Left ventricle myocardium inferior (tissue), 1 donor: ENCODE results near the gene TMED6. TPM values are rescaled to one million over a fixed set of nuclear protein-coding genes. Genes with fewer than 3 reads are reported as not detected.

Source experiments
- DNase-seq: peaks from one replicate; pipeline ENCODE4 v3.0.0-alpha.2; 2020
- H3K27ac ChIP-seq: fragments of 200-600 bp; replicated peaks from 2 replicates; pipeline ENCODE4 v1.8.0; 2021
- H3K27me3 ChIP-seq: fragments of 200-600 bp; 2 replicates; pipeline ENCODE4 v1.8.0; 2021; ENCODE audit warnings: low read depth
- H3K36me3 ChIP-seq: fragments of 200-600 bp; 2 replicates; pipeline ENCODE4 v1.8.0; 2021
- H3K4me1 ChIP-seq: fragments of 200-600 bp; 2 replicates; pipeline ENCODE4 v1.8.0; 2021
- H3K4me3 ChIP-seq: fragments of 200-600 bp; 2 replicates; pipeline ENCODE4 v1.8.0; 2021; ENCODE audit warnings: mild to moderate bottlenecking, moderate library complexity
- H3K9me3 ChIP-seq: fragments of 200-600 bp; replicated peaks from 2 replicates; pipeline ENCODE4 v1.8.0; 2021
- CTCF ChIP-seq: fragments of 200-600 bp; IDR thresholded peaks from 2 replicates; pipeline ENCODE4 v1.8.0; 2021; ENCODE audit warnings: antibody characterized with exemption, mild to moderate bottlenecking, borderline replicate concordance
- intact Hi-C: fragments of 100-400 bp; cut with micrococcal nuclease; formaldehyde crosslinking; loops from one replicate; pipeline ENCODE4 v1.11.0; 2022
- total RNA-seq: library from RNA; stranded (reverse); fragmentation: NEBNext Ultra II Directional; extraction: Animal tissue kit (Norgen Biotek cat#: 25700); gene quantifications from one replicate; pipeline ENCODE4 v1.2.1, GENCODE V29; 2021
- donor health status: DM: no; HTN: yes; CAD: no; lungs with severe emphysema.

The TMED6 gene
- total RNA-seq, 1 donor from 2014 or later = not detected

- Histone ChIP-seq H3K27ac (no peak overlapping the region), H3K9me3 (no peaks in the 10 kb centered on the region), H3K36me3 (peaks cover 87% of the 10 kb centered on the region), H3K27me3 (no peaks in the 10 kb centered on the region), H3K4me3 (no peak overlapping the region), H3K4me1 (peaks cover 32% of the 10 kb centered on the region)
- no peak for DNase-seq
- intact Hi-C loops = no loop called here
- no peak for TF ChIP-seq CTCF
These were observed 29.2 kb downstream of the TMED6 start for GRCh38 chr16:69322343-69322742.

DNA sequence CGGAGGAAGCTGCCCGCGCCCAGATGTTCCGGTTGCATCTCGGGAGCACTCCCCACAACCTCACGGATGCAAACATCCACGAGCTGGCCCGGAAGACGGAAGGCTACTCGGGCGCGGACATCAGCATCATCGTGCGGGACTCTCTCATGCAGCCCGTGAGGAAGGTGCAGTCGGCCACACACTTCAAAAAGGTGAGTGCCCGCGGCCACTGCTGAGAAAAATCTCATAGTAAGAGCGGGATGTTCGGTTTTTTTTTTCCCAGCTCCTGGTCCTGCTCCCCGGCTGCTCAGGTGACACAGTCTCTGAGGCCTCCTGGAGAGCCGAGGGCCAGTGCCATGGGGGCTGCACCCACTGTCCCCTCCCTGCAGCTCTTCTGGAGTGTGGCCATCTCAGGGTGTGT, 30.5 kb downstream of the TMED6 start:
- Histone ChIP-seq H3K4me1 (peaks cover 19% of the 10 kb centered on the region), H3K27ac (no peak overlapping the region), H3K36me3 (peaks cover 99% of the 10 kb centered on the region), H3K9me3 (no peaks in the 10 kb centered on the region), H3K4me3 (no peak overlapping the region), H3K27me3 (no peaks in the 10 kb centered on the region)
- DNase-seq = no peak
- no peak for TF ChIP-seq CTCF
- intact Hi-C loops = no loop called here

DNA sequence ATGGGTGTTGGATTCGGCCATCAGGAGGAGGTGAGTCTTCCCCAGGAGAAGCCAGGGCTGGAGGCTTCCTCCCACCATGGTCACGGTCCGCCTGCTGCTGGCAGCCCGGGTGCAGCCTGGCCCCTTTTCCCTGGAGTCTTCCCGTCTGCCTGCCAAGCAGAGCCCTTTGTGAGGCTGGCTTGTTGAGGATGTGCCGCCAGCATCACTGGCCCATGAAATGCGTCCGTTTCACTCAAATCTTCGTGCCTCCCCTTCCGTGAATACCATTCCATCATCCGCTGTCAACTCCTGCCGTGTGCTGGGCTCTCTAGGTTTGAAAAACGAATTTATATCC, 30.9 kb downstream of the TMED6 start:
- Histone ChIP-seq H3K27me3 (no peaks in the 10 kb centered on the region), H3K36me3 (peaks cover 99% of the 10 kb centered on the region), H3K4me1 (peaks cover 18% of the 10 kb centered on the region), H3K4me3 (no peak overlapping the region), H3K9me3 (no peaks in the 10 kb centered on the region), H3K27ac (no peak overlapping the region)
- DNase-seq = no peak
- intact Hi-C loops = no loop called here
- no peak for TF ChIP-seq CTCF

GRCh38 chr16:69319826-69320739, 31.5 kb downstream of the TMED6 start:
- Histone ChIP-seq H3K36me3 (peaks cover 98% of the 10 kb centered on the region), H3K27ac (no peak overlapping the region)
- intact Hi-C loops = no loop called here

DNA sequence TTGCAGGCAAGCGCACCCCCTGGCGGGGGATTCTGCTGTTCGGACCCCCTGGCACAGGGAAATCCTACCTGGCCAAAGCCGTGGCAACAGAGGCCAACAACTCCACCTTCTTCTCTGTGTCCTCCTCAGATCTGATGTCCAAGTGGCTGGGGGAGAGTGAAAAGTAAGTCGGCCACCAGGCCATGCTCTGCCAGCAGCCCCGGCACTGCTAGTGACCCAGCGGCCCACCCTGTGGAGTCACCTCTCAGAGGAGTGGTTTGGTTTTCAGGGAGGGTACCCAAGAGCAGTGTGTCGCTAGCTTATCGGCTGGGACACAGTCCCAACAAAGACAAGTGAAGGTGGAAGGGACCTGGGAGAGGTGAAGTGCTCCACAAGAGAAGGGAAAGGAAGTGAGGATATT, 32.2 kb downstream of the TMED6 start:
- H3K4me1 ChIP-seq = peaks cover 21% of the 10 kb centered on the region
- no peaks in the 10 kb centered on the region for H3K9me3 ChIP-seq
- intact Hi-C loops = no loop called here
- TF ChIP-seq CTCF = no peak
- H3K27ac ChIP-seq = no peak overlapping the region
- no peak for DNase-seq
- no peak overlapping the region for H3K4me3 ChIP-seq
- no peaks in the 10 kb centered on the region for H3K27me3 ChIP-seq
- peaks cover 97% of the 10 kb centered on the region for H3K36me3 ChIP-seq

More at GRCh38 chr16:69319826-69320739, 31.5 kb downstream of the TMED6 start:
- DNase-seq = no peak
- H3K27me3 ChIP-seq = no peaks in the 10 kb centered on the region
- H3K9me3 ChIP-seq = no peaks in the 10 kb centered on the region
- peaks cover 19% of the 10 kb centered on the region for H3K4me1 ChIP-seq
- TF ChIP-seq CTCF = no peak
- H3K4me3 ChIP-seq = no peak overlapping the region
